ENCODE data around the gene ANKRD62.

- TF ChIP-seq POLR2AphosphoS5 (IDR thresholded peaks at IDR 0.05; ENCODE audit: low read depth, low read length) (no peak), SIN3A (IDR thresholded peaks at IDR 0.05; ENCODE audit: borderline replicate concordance, insufficient read depth, low read length) (no peak)
These were observed 46.8 kb upstream of the ANKRD62 start for GRCh38 chr18:12046751-12047335.

Data from PFSK-1 (cell line).